GM12801 (cell line): ENCODE results near the gene USO1.

Experiments
- CTCF ChIP-seq: IDR thresholded peaks from one replicate; pipeline ENCODE4 v1.5.1; 2011; ENCODE audit warnings: control low read depth; ENCODE audit not compliant: insufficient read length; ENCODE audit errors: extremely low read depth

The USO1 gene

GRCh38 chr4:75717408-75717807, 7.0 kb upstream of the USO1 start:
- no peak for TF ChIP-seq CTCF

- TF ChIP-seq CTCF: no peak
Observed at GRCh38 chr4:75718529-75718928, 5.8 kb upstream of the USO1 start.

- TF ChIP-seq CTCF: no peak
Observed at GRCh38 chr4:75722417-75722816, 2.0 kb upstream of the USO1 start.

GRCh38 chr4:75723163-75724065, 963 bp upstream of the USO1 start:
- no peak for TF ChIP-seq CTCF

GRCh38 chr4:75724867-75725724, 719 bp downstream of the USO1 start:
- no peak for TF ChIP-seq CTCF

- no peak for TF ChIP-seq CTCF
Observed at GRCh38 chr4:75726577-75726976, 2.2 kb downstream of the USO1 start.

GRCh38 chr4:75727073-75727472, 2.7 kb downstream of the USO1 start:
- no peak for TF ChIP-seq CTCF
